H9 (cell line): ENCODE measurements around the gene TTLL3. TPM values are rescaled to one million over a fixed set of nuclear protein-coding genes. Genes with fewer than 3 reads are reported as not detected.

Experiments used
- DNase-seq: peaks from one replicate; pipeline ENCODE4 v3.0.0-alpha.2; 2017
- H2AFZ ChIP-seq: one replicate; pipeline ENCODE4 v1.6.1; 2013; ENCODE audit warnings: mild to moderate bottlenecking, low read length, control low read depth, moderate library complexity
- H2AK5ac ChIP-seq: 2 replicates; pipeline ENCODE4 v1.6.1; 2013; ENCODE audit warnings: low read length, control low read depth, mixed read lengths; ENCODE audit not compliant: insufficient read length
- H2BK120ac ChIP-seq: one replicate; pipeline ENCODE4 v1.6.1; 2013; ENCODE audit warnings: low read depth, mild to moderate bottlenecking, low read length, control low read depth, inconsistent platforms; ENCODE audit not compliant: poor library complexity, severe bottlenecking
- H2BK12ac ChIP-seq: 2 replicates; pipeline ENCODE4 v1.6.1; 2013; ENCODE audit warnings: low read length, control low read depth, mixed read lengths, low read depth; ENCODE audit not compliant: insufficient read length
- H2BK15ac ChIP-seq: 2 replicates; pipeline ENCODE4 v1.6.1; 2013; ENCODE audit warnings: low read depth, low read length, control low read depth
- H2BK20ac ChIP-seq: one replicate; pipeline ENCODE4 v1.6.1; 2013; ENCODE audit warnings: low read depth, mild to moderate bottlenecking, low read length, control low read depth, inconsistent platforms; ENCODE audit not compliant: poor library complexity, severe bottlenecking
- H2BK5ac ChIP-seq: 2 replicates; pipeline ENCODE4 v1.6.1; 2013; ENCODE audit warnings: low read length, control low read depth, mixed read lengths; ENCODE audit not compliant: insufficient read length
- H3K14ac ChIP-seq: 2 replicates; pipeline ENCODE4 v1.6.1; 2013; ENCODE audit warnings: low read length, control low read depth; ENCODE audit not compliant: insufficient read depth
- H3K18ac ChIP-seq: 2 replicates; pipeline ENCODE4 v1.6.1; 2013; ENCODE audit warnings: low read depth, mild to moderate bottlenecking, mixed read lengths, low read length, control low read depth; ENCODE audit not compliant: insufficient read length
- H3K23ac ChIP-seq: 2 replicates; pipeline ENCODE4 v1.6.1; 2013; ENCODE audit warnings: low read length, control low read depth, mixed read lengths, low read depth; ENCODE audit not compliant: insufficient read length
- H3K23me2 ChIP-seq: 2 replicates; pipeline ENCODE4 v1.6.1; 2013; ENCODE audit warnings: low read depth, mild to moderate bottlenecking, mixed read lengths, low read length, control low read depth; ENCODE audit not compliant: insufficient read length, poor library complexity, severe bottlenecking
- H3K27ac ChIP-seq: 2 replicates; pipeline ENCODE4 v1.5.1; 2013; ENCODE audit warnings: low read length, control low read depth, mixed read lengths, low read depth; ENCODE audit not compliant: insufficient read length
- H3K27me3 ChIP-seq: 2 replicates; pipeline ENCODE4 v1.6.1; 2013; ENCODE audit warnings: low read length, control low read depth, inconsistent platforms; ENCODE audit not compliant: insufficient read depth
- H3K4ac ChIP-seq: 2 replicates; pipeline ENCODE4 v1.6.1; 2013; ENCODE audit warnings: low read depth, mild to moderate bottlenecking, control low read depth, inconsistent platforms, low read length, moderate library complexity
- H3K4me1 ChIP-seq: 2 replicates; pipeline ENCODE4 v1.6.1; 2013; ENCODE audit warnings: low read length, control low read depth, inconsistent platforms; ENCODE audit not compliant: insufficient read depth
- H3K4me2 ChIP-seq: 2 replicates; pipeline ENCODE4 v1.6.1; 2013; ENCODE audit warnings: low read length, control low read depth, mixed read lengths; ENCODE audit not compliant: insufficient read length, insufficient read depth
- H3K56ac ChIP-seq: 2 replicates; pipeline ENCODE4 v1.6.1; 2013; ENCODE audit warnings: low read depth, mild to moderate bottlenecking, mixed read lengths, low read length, control low read depth; ENCODE audit not compliant: insufficient read length
- H3K79me1 ChIP-seq: 2 replicates; pipeline ENCODE4 v1.6.1; 2013; ENCODE audit warnings: low read depth, mild to moderate bottlenecking, moderate library complexity, low read length, control low read depth, inconsistent platforms; ENCODE audit not compliant: insufficient read depth, poor library complexity, severe bottlenecking
- H3K79me2 ChIP-seq: 2 replicates; pipeline ENCODE4 v1.6.1; 2013; ENCODE audit warnings: low read length, control low read depth, inconsistent platforms; ENCODE audit not compliant: insufficient read depth
- H3K9ac ChIP-seq: 2 replicates; pipeline ENCODE4 v1.6.1; 2013; ENCODE audit warnings: low read length, control low read depth, mixed read lengths; ENCODE audit not compliant: insufficient read length; ENCODE audit errors: extremely low read depth
- H3K9me3 ChIP-seq: one replicate; pipeline ENCODE4 v1.6.1; 2013; ENCODE audit warnings: low read depth, low read length, inconsistent platforms; ENCODE audit not compliant: control insufficient read depth
- H3T11ph ChIP-seq: one replicate; pipeline ENCODE4 v1.6.1; 2013; ENCODE audit warnings: mild to moderate bottlenecking, low read length, control low read depth, inconsistent platforms
- H4K20me1 ChIP-seq: one replicate; pipeline ENCODE4 v1.6.1; 2013; ENCODE audit not compliant: control insufficient read depth, insufficient read length, insufficient read depth
- H4K5ac ChIP-seq: 2 replicates; pipeline ENCODE4 v1.6.1; 2013; ENCODE audit warnings: low read depth, mild to moderate bottlenecking, mixed read lengths, low read length, control low read depth; ENCODE audit not compliant: insufficient read length
- H4K8ac ChIP-seq: replicated peaks from 2 replicates; pipeline ENCODE4 v1.6.1; 2013; ENCODE audit warnings: low read length, control low read depth, mixed read lengths, low read depth; ENCODE audit not compliant: insufficient read length
- H4K91ac ChIP-seq: 2 replicates; pipeline ENCODE4 v1.6.1; 2013; ENCODE audit warnings: low read depth, mild to moderate bottlenecking, moderate library complexity, mixed read lengths, low read length, control low read depth; ENCODE audit not compliant: insufficient read length
- H3K27ac Mint-ChIP-seq, 3 experiments: 2 replicates in 2 of 3; 3 replicates in 1 of 3; pipeline ENCODE4 v1.8.0; 2020 to 2021; ENCODE audit warnings: mixed read lengths in 3 of 3, mild to moderate bottlenecking in 1 of 3, moderate library complexity in 1 of 3
- H3K27me3 Mint-ChIP-seq: 2 replicates; pipeline ENCODE4 v1.8.0; 2021; ENCODE audit warnings: low read depth, mild to moderate bottlenecking, moderate library complexity, mixed read lengths
- H3K36me3 Mint-ChIP-seq, 3 experiments: 2 replicates in 2 of 3; 3 replicates in 1 of 3; pipeline ENCODE4 v1.8.0; 2020 to 2021; ENCODE audit warnings: low read depth in 3 of 3, mixed read lengths in 3 of 3; ENCODE audit not compliant: insufficient read depth in 1 of 3
- H3K4me1 Mint-ChIP-seq, 2 experiments: 2 replicates each; pipeline ENCODE4 v1.8.0; 2020; ENCODE audit warnings: mixed read lengths in 2 of 2
- H3K4me3 Mint-ChIP-seq, 2 experiments: 2 replicates in 1 of 2; 3 replicates in 1 of 2; pipeline ENCODE4 v1.8.0; 2020 to 2021; ENCODE audit warnings: mild to moderate bottlenecking in 2 of 2, mixed read lengths in 2 of 2, moderate library complexity in 1 of 2
- H3K9me3 Mint-ChIP-seq, 2 experiments: 2 replicates in 1 of 2; 3 replicates in 1 of 2; pipeline ENCODE4 v1.8.0; 2020; ENCODE audit warnings: mild to moderate bottlenecking in 2 of 2, mixed read lengths in 2 of 2, moderate library complexity in 1 of 2
- CTCF ChIP-seq: fragments of 200-600 bp; sonication (generic); conservative IDR thresholded peaks from 3 replicates; pipeline ENCODE4 v1.8.0; 2021; ENCODE audit warnings: antibody characterized with exemption, mild to moderate bottlenecking
- WGBS: extraction: QIAGEN DNeasy Blood & Tissue Kit; methylation state at CpG from one replicate; pipeline ENCODE4 v1.1.7; 2013; ENCODE audit warnings: missing lambda C conversion rate, low lambda C conversion rate, mixed read lengths; ENCODE audit not compliant: insufficient read length; ENCODE audit errors: extremely low coverage; 5-methylcytosine and 5-hydroxymethylcytosine counted together
- total RNA-seq: library from RNA; stranded (reverse); gene quantifications from 2 replicates; pipeline ENCODE4 v1.2.1, GENCODE V29; 2021

TTLL3 gene
- total RNA-seq, 1 experiment from 2014 or later: 14.4 TPM

- no peak overlapping the region for H2AFZ ChIP-seq
- no peaks in the 10 kb centered on the region for H3K23me2 ChIP-seq
- H3K36me3 Mint-ChIP-seq: no peaks in the 10 kb centered on the region
- peaks cover 14% of the 10 kb centered on the region for H3K27me3 Mint-ChIP-seq
- no peak overlapping the region for H4K91ac ChIP-seq
- no peak for TF ChIP-seq CTCF
- H3K27ac Mint-ChIP-seq: no peak overlapping the region
- H3K9me3 Mint-ChIP-seq: no peaks in the 10 kb centered on the region
- H2BK20ac ChIP-seq: no peak overlapping the region
- no peaks in the 10 kb centered on the region for H3K4me1 ChIP-seq
- no peak overlapping the region for H4K8ac ChIP-seq
- peaks cover 24 to 34% of the 10 kb centered on the region in 2 experiments for H3K4me1 Mint-ChIP-seq
- H3K27me3 ChIP-seq: no peaks in the 10 kb centered on the region; the same call in 1 of the 2 replicates
- H3K18ac ChIP-seq: no peak overlapping the region
- H3K4ac ChIP-seq: no peak overlapping the region
- no peak overlapping the region for H2BK12ac ChIP-seq
- no peaks in the 10 kb centered on the region for H3K79me2 ChIP-seq
- no peak overlapping the region for H3K56ac ChIP-seq
- H2BK120ac ChIP-seq: no peak overlapping the region
- H2BK5ac ChIP-seq: no peak overlapping the region
- no peak overlapping the region for H3K4me2 ChIP-seq
- H3K9me3 ChIP-seq: no peaks in the 10 kb centered on the region
- H3K9ac ChIP-seq: no peak overlapping the region
- H4K5ac ChIP-seq: no peak overlapping the region
- no peaks in the 10 kb centered on the region for H4K20me1 ChIP-seq
- H2AK5ac ChIP-seq: no peak overlapping the region
- no peak overlapping the region for H3K4me3 Mint-ChIP-seq
- no peaks in the 10 kb centered on the region for H3K79me1 ChIP-seq
- no peak for DNase-seq
- WGBS: no CpG with 5 or more reads among the region's 3 CpGs
- H3K23ac ChIP-seq: no peak overlapping the region
- H3K14ac ChIP-seq: no peak overlapping the region
- no peak overlapping the region for H3K27ac ChIP-seq
- no peak overlapping the region for H2BK15ac ChIP-seq
- H3T11ph ChIP-seq: no peak overlapping the region
These were observed 45.5 kb downstream of the TTLL3 start for GRCh38 chr3:9855594-9855993.
